Caki2 (cell line): ENCODE measurements around the gene KDM2B. TPM values are rescaled to one million over a fixed set of nuclear protein-coding genes. Genes with fewer than 3 reads are reported as not detected.
A peak's percentile ranks its signal among the peaks of the same experiment; 100 is the strongest.

ENCODE experiments used
- DNase-seq: peaks from one replicate; pipeline ENCODE4 v3.0.0-alpha.2; 2015; ENCODE audit warnings: low read depth
- in situ Hi-C: cut with HindIII; loops from 2 replicates; pipeline ENCODE4 v1.10.0; 2016; ENCODE audit warnings: low sequenced_read_pairs, low pct_unique_long_range_greater_than_20kb, mixed read lengths
- total RNA-seq: library from RNA; depleted of rRNA; stranded (reverse); fragments of >200 nt; shearing (Covaris generic); gene quantifications from 2 replicates; pipeline ENCODE4 v1.2.3, GENCODE V29; 2014; ENCODE audit warnings: low replicate concordance

Gene KDM2B
- total RNA-seq, 1 experiment from 2014 or later: 25.8 TPM

DNA sequence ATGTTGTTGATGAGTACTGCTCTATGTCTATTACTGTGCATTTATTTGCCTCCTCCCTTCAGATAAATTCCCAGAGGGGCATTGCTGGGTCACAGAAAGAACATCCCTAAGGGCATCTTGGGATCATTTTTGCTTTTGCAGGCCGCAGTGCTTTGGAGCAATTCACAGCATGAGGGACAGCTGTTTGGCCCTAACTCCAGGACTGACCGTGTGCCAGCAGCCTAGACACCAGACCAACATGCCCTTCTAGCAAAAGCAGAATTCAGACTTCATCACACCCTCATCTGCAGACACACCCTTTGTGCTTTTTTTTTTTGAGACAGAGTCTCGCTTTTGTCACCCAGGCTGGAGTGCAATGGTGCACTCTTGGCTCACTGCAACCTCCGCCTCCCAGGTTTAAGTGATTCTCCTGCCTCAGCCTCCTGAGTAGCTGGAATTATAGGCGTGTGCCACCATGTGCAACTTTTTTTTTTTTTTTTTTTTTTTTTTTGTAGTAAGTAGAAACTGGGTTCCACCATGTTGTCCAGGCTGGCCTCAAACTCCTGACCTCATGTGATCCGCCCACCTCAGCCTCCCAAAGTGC lies 149.9 kb downstream of the KDM2B start:
- DNase-seq: no peak
- in situ Hi-C loops: no loop called here

DNA sequence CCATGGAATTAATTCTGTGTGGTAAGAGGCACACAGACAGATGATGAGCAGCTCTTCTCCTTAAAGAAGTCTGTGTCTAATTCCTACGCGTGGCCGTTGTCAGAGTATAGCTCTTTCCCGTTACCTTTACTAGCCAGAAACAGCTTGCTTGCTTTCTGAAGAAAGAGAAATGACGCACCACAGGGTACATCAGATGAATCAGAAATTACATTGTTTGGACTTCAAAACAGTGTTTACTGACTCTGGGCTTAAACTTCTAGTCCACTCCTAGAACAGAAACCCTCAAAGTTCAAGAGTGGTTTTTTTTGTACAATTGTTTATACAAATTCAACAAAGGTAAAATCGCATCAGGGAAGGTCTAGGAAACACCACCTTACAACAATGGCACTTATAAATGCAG lies 151.9 kb downstream of the KDM2B start:
- no peak for DNase-seq
- in situ Hi-C loops: no loop called here

DNA sequence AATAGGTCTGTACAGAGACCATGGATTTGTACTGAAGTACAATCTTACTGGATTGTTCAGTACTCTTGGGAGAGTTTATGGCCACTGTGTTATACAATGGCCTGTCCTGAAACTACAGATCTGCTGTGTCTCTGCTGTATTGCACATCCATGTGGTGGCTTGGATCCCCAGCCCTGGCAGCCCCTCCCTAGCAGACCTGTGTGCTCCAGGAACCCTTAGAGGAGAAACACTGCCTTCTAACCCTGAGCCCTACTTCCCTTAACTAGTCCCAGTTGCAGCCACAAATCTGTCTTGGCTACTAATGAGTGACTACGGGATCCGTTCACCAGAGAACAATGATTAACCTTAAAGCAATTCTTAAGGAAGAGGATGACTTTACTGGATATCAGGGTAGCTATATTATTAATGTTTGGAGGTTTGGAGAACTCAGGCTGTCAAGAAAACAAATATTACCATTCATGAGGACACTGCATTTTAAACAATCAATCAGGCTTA lies 153.2 kb downstream of the KDM2B start:
- in situ Hi-C loops: no loop called here
- peak; percentile 25 for DNase-seq

DNA sequence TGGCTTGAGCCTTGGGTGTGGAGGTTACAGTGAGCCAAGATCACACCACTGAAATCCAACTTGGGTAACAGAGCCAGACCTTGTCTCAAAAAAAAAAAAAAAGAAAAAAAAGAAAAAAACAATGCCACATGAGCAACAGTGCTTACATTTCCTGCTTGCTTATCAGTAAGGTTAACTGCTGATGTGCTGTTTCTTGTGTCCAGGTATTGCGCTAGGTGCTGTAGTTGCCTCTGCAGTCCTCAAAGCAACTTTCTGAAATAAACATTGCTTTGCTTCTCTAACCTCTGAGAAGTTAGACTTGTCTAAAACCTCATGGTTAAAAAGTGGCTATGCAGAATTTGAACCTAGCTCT lies 156.2 kb downstream of the KDM2B start:
- in situ Hi-C loops: no loop called here
- DNase-seq: no peak

DNA sequence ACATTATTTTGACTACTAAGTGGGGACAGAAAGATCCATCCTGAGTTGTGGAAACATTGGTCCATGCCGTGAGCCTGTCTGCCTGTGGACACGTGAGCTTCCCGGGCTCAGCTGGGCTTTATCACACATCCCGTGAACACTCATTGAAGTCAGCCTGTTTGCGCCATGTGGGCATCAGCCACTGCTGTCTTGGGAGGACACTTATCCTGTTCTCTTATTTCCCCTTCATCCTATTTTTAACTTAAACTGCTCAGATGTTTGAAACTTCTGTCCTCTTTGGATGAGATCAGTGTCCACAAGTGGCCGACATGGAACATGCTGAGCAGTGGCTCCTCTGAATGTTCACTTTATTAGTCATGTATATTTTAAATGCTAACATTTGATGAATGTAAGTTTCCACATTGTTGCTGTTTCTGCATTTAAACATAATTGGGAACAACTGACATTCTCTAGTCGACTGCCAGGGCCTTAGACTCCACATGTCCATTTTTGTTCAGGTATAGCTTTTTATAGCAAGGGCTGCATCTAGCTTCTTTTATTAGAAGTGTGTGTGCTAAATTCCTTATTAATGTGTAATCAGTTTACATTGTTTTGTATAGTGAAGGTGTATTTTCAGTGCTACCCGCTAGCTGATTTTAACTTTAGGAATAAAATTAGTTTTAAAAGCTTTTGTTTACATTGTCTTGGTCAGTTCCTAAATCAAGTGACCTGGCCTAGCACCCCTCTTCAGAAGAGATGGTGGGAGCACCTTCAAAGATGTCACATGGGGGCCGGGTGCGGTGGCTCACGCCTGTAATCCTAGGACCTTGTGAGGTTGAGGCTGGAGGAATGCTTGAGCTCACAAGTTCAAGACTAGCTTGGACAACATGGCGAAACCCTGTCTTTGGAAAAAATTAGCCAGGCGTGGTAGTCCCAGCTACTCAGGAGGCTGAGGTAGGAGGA lies 156.9 kb downstream of the KDM2B start:
- in situ Hi-C loops: no loop called here
- DNase-seq: no peak

DNA sequence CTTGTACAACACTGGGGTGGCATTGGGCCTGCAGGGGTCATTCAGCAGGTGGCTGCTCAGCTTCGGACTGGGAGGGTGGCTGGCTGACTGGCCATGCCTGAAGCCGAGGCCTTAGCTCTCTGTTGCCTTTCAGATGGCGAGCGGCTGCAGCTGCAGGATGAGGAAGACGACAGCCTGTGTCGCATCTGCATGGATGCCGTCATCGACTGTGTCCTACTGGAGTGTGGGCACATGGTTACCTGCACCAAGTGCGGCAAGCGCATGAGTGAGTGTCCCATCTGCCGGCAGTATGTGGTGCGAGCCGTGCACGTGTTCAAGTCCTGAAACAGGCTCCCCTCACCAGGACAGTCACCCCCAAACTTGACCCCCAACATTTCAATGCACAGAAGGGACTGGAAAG lies 157.6 kb downstream of the KDM2B start:
- no peak for DNase-seq
- in situ Hi-C loops: no loop called here

DNA sequence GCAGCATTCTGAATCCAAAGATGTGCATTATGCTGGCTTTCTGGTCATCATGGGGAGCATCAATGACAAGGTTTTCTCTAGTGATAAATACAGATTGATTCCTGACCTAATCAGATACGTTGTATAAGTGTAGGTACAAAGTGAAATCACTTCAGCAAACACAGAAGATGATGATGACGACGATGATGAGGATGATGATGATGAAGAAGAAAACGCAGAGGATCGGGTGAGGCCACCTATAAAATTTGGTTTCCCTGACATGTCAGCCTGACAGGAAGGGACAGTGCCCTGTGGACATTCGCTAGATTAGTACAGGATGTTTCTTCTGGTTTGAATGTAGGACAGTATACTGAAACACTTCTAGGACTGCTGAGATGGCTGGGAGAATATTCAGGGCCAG lies 160.7 kb downstream of the KDM2B start:
- DNase-seq: no peak
- in situ Hi-C loops: no loop called here

DNA sequence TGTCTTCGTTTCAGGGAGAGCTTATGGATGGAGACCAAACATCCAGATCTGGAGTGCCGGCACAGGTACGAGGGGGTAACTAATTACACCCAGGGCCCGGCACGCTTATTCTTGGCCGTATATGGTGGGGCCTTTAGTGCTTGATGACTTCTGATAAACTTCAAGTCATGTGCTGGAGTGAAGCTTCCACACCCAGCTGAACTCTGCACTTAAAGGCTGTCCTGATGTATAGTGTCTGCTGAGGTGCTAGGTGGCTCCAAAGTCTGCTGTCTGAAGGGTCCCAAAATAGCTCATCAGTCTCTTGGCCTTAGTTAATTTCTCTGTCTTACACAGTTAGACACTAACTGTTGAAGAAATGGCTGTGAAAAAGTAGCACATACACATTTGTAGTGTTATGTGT lies 163.0 kb downstream of the KDM2B start:
- in situ Hi-C loops: no loop called here
- DNase-seq: no peak

DNA sequence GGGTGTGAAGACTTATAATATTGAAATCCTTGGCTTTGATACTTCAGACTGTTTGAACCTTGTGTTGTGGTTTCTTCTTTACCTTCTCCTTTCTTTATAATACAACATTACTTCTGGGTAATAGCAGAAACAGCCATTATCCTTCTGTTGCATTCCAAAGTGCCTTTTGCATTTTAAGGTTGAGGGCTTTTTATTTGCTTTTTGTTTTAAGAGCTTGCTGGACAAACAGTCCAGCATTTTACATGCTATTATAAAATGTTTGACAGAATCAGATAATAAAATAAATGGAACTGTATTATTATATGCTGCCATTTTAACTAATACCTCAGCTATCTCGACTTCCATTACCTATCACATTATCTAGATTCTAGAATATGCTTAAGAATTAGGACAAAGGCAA lies 166.9 kb downstream of the KDM2B start:
- in situ Hi-C loops: no loop called here
- no peak for DNase-seq

DNA sequence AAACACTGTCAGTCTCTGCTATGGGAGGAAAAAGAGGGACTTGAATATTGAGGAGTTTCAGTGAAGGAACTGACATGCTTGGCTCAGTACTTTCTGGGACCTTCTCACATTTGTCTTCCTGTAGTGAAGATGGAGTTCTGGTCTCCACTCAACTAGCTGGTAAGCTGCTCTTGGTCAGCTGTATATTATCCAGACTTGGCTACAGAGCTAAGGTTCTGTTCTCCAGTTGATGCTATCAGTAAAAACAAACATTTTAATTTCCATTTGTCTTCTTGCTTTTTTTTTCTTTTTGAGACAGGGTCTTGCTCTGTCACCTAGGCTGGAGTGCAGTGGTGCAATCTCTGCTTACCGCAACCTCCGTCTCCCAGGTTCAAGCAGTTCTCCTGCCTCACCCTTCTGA lies 175.6 kb downstream of the KDM2B start:
- in situ Hi-C loops: no loop called here
- DNase-seq: no peak

DNA sequence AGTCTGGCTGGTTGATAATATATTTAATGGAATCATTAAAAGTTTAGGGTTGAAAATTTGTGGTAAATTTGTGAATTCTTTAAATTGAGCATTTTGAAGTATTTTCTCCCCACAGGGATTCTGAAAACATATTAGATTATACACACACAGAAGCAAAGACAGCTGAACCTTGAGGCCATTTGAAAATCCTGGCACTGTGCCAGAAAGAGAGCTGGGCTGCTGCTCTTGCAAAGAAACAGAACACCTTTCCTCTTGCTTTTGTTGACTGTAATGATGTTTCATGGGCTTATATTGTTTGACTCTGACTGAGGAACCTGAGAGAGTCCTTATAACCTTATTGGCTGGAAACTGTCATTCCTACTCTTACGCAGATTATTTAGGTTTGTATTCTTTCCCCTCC lies 176.1 kb downstream of the KDM2B start:
- in situ Hi-C loops: no loop called here
- DNase-seq: no peak

DNA sequence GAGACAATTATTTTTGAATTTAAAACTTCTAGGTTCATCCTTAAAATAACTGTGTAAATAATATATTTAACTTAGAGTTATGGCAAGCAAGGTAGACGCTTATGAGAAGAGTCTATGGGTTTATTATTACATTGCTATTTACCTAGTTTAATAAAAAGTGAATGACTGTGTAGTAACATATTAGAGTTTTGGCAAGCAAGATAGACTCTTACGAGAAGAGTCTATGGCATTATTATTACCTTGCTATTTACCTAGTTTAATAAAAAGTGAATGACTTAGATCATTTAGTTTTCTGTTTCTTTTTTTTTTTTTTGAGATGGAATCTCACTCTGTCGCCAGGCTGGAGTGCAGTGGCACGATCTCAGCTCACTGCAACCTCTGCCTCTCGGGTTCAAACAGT lies 177.1 kb downstream of the KDM2B start:
- in situ Hi-C loops: no loop called here

DNA sequence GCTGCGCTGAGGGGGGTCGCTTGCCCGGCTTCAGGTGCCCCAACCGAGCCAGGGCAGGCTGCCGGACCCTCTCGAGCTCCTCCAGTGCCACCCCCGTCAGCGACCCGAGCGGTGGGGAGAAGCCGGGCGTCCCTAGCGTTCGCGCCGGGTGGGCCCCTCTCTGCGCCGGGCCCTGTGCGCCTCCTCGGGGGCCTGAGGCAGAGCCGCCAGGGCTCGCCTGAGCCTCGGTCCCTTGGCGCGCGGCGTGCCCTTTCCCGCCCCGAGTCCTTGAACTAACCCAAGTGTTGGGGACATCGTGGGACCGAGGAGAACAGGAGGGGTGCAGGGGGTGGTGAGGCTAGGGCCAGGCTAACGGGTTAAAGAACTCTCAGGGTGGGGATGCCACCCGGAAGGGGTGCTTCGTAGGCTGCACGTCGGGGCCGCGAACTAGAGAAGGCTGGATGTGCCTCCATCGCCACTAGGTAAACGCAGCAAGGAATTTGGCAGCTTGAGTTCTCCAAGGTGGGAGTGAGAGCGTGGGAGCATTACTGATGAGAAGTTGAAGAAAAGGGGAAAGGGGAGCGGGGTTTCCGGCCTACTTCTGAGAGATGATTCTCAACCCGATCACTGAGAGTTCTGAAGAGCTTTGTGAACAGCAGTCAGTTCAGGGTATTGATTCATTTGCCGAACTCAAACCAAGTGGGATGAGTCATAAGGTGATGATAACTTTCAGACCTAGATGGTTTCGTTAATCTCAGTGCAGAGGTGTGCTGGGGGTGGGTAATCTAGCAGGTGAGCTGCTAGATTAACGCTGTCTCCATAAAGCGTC lies 180.3 kb downstream of the KDM2B start:
- peak; percentile 57 for DNase-seq
- in situ Hi-C loops: no loop called here

More for the DNA sequence above, 177.1 kb downstream of the KDM2B start:
- no peak for DNase-seq

DNA sequence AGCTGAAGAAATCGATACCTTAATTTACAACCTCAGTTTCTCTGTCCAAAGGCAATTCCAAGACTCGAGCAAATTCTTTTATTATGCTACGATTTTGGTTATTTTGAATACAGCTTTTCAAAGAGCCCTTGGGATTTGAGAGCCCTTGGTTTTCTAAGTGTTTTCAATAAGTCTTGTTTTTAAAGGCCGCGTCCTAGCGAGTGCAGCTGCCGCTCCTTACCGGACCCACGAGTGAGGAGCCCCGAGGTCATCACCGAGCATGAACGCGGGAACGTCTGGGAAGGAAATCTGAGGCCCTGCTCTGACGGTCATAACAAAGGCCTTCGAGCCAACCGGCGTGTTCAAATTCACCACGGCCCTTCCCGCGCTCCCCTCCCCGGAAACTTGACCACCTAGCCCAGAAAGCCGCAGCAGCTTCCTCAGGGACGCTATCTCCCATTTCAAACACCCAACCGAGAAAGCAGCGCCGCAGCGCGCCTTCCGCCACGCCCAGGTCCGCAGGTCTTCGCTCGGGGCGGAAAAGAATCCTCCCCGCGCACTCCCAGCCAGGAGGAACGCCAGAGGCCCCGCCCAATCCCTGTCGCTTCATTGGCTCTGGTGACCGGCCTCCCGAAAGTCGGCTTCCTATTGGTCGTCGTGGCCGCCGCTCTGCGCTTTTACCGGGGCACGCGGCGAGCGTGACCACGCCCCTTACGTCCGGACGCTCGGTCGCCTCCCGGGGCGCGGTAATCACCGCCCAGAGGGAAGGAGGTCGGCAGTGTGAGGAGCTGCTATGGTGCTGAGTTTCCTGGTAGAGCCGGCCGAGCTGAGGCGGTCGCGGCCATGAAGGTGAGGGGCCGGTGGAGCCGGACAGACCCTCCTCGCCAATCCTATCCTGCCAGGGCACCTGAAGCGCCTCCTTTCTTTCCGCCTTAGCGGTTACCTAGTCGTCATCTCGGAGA lies 181.2 kb downstream of the KDM2B start, which contains the start of gene RNF34:
Gene RNF34, plus strand, starts transcription at position 728 of the 941 bp plus-strand sequence. Its CDS starts 95 bp downstream, at position 823.
- peak; percentile 99 for DNase-seq
- in situ Hi-C loops: no loop called here

DNA sequence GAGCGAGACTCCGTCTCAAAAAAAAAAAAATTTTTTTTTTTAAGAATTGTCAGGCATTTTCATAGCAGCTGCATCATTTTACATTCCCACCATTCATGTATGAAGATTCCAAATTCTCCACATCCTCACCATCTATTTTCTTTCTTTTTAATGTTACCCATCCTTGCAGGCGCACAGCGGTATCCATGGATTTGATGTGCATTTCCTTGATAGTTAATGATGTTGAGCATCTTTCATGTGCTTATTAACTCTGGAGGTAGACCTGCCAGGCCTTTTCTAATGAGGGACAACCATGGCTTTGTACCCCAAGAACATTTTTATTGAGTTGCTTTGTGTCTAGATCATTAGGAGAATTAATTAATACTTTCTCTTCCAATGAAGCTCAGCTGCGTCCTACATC lies 182.5 kb downstream of the KDM2B start:
- in situ Hi-C loops: no loop called here
- no peak for DNase-seq

DNA sequence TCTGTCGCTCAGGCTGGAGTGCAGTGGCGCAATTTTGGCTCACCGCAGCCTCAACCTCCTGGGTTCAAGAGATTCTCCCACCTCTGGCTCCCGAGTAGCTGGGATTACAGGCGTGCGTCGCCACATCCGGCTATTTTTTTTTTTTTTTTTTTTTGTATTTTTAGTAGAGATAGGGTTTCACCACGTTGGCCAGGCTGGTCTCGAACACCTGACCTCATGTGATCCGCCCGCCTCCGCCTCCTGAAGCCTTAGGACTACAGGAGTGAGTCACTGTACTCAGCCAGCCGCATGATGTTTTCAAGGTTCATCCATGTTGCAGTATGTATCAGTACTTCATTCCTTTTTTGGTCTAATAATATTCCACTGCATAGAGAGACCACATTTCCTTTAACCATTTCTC lies 183.3 kb downstream of the KDM2B start:
- no peak for DNase-seq
- in situ Hi-C loops: no loop called here

DNA sequence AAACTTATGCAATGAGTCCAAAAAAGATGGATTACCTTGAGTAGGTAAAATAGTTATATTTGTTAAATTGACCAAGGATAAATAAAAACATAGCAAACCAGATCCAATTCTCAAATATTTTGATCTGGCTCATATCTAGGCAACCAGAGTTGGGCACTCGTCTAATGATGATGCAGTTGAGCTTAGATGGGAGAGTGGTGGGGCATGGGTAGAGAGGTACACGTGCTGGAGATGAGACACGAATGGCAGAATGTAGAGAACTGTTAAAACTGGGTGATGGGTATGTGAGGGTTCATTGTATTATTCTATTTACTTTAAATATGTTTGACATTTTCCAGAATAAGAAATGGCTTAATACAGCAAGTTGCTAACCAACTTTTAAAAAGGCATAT lies 188.5 kb downstream of the KDM2B start:
- DNase-seq: no peak
- in situ Hi-C loops: no loop called here
